GM23338 (cell line): ENCODE measurements around the gene CLSTN2. TPM values are rescaled to one million over a fixed set of nuclear protein-coding genes. Genes with fewer than 3 reads are reported as not detected.

Source experiments
- ATAC-seq: fragments of 200-7000 bp; cut with Tn5 transposase; 3 replicates; pipeline ENCODE4 v1.9.1; 2020
- DNase-seq: peaks from one replicate; pipeline ENCODE4 v3.0.0-alpha.2; 2015; ENCODE audit warnings: low spot score
- H2AFZ ChIP-seq: fragments of 200-600 bp; sonication (generic); 2 replicates; pipeline ENCODE4 v1.8.0; 2016; ENCODE audit warnings: antibody characterized with exemption, mild to moderate bottlenecking, moderate library complexity
- H3F3A ChIP-seq: fragments of 200-600 bp; sonication (generic); replicated peaks from 2 replicates; pipeline ENCODE4 v1.8.0; 2017; ENCODE audit warnings: antibody characterized with exemption, mixed run types, low read depth
- H3K27ac ChIP-seq: fragments of 200-600 bp; sonication (generic); 2 replicates; pipeline ENCODE4 v1.6.1; 2016; ENCODE audit warnings: low read depth
- H3K27me3 ChIP-seq: fragments of 200-600 bp; sonication (generic); 2 replicates; pipeline ENCODE4 v1.8.0; 2016; ENCODE audit warnings: mild to moderate bottlenecking, mixed run types, moderate library complexity; ENCODE audit not compliant: insufficient read depth
- H3K36me3 ChIP-seq: fragments of 200-600 bp; sonication (generic); 2 replicates; pipeline ENCODE4 v1.8.0; 2016; ENCODE audit warnings: mild to moderate bottlenecking; ENCODE audit not compliant: insufficient read depth
- H3K4me1 ChIP-seq: fragments of 200-600 bp; sonication (generic); 2 replicates; pipeline ENCODE4 v1.8.0; 2016; ENCODE audit warnings: mild to moderate bottlenecking, moderate library complexity; ENCODE audit not compliant: insufficient read depth
- H3K4me2 ChIP-seq: fragments of 200-600 bp; sonication (generic); 2 replicates; pipeline ENCODE4 v1.7.1; 2017; ENCODE audit warnings: mixed run types
- H3K4me3 ChIP-seq: fragments of 200-600 bp; sonication (generic); 2 replicates; pipeline ENCODE4 v1.6.1; 2016; ENCODE audit warnings: mixed run types
- H3K79me2 ChIP-seq: fragments of 200-600 bp; sonication (generic); replicated peaks from 2 replicates; pipeline ENCODE4 v1.8.0; 2017; ENCODE audit warnings: mild to moderate bottlenecking; ENCODE audit not compliant: insufficient read depth
- H3K9me2 ChIP-seq: fragments of 200-600 bp; sonication (generic); 2 replicates; pipeline ENCODE4 v1.8.0; 2017; ENCODE audit not compliant: insufficient read depth
- H4K20me1 ChIP-seq: fragments of 200-600 bp; sonication (generic); replicated peaks from 2 replicates; pipeline ENCODE4 v1.8.0; 2017; ENCODE audit warnings: mild to moderate bottlenecking; ENCODE audit not compliant: insufficient read depth
- H3K27ac Mint-ChIP-seq: 2 replicates; pipeline ENCODE4 v1.8.0; 2020; ENCODE audit warnings: inconsistent platforms, mild to moderate bottlenecking, moderate library complexity, mixed read lengths
- H3K27me3 Mint-ChIP-seq: 3 replicates; pipeline ENCODE4 v1.8.0; 2022; ENCODE audit warnings: low read depth, mild to moderate bottlenecking, moderate library complexity, mixed read lengths, inconsistent platforms; ENCODE audit not compliant: insufficient read depth, poor library complexity
- H3K36me3 Mint-ChIP-seq: 3 replicates; pipeline ENCODE4 v1.8.0; 2021; ENCODE audit warnings: low read depth, mild to moderate bottlenecking, inconsistent platforms, moderate library complexity, mixed read lengths
- H3K4me1 Mint-ChIP-seq: 3 replicates; pipeline ENCODE4 v1.8.0; 2020; ENCODE audit warnings: mild to moderate bottlenecking, inconsistent platforms, mixed read lengths
- H3K4me3 Mint-ChIP-seq: 3 replicates; pipeline ENCODE4 v1.8.0; 2021; ENCODE audit warnings: moderate library complexity, mild to moderate bottlenecking, inconsistent platforms, mixed read lengths
- H3K9me3 Mint-ChIP-seq: 3 replicates; pipeline ENCODE4 v1.8.0; 2020; ENCODE audit warnings: moderate library complexity, mild to moderate bottlenecking, inconsistent platforms, mixed read lengths
- CREB1 ChIP-seq: fragments of 250-450 bp; sonication (Bioruptor Pico); IDR thresholded peaks from 2 replicates; pipeline ENCODE4 v1.5.0; 2020; ENCODE audit warnings: low read depth, mild to moderate bottlenecking, moderate library complexity
- CTCF ChIP-seq, 2 experiments: fragments of 200-600 bp in 1 of 2; sonication (generic) in 1 of 2; conservative IDR thresholded peaks; 2 replicates each; pipeline versions ENCODE4 v1.5.1 to v1.6.1; 2016 to 2017; ENCODE audit warnings: antibody characterized with exemption in 2 of 2, low read depth in 2 of 2, mild to moderate bottlenecking in 2 of 2, moderate library complexity in 1 of 2
- ETS1 ChIP-seq: IDR thresholded peaks from 2 replicates; pipeline ENCODE4 v1.6.1; 2016; ENCODE audit warnings: antibody characterized with exemption
- EZH2 ChIP-seq: fragments of 200-600 bp; sonication (generic); IDR thresholded peaks from one replicate; pipeline ENCODE4 v1.8.0; 2017; ENCODE audit warnings: antibody characterized with exemption, mild to moderate bottlenecking, low read depth; ENCODE audit not compliant: unreplicated experiment
- EZH2phosphoT487 ChIP-seq: fragments of 200-600 bp; sonication (generic); IDR thresholded peaks from one replicate; pipeline ENCODE4 v1.8.1; 2018; ENCODE audit warnings: antibody characterized with exemption; ENCODE audit not compliant: unreplicated experiment
- JUNB ChIP-seq: IDR thresholded peaks from one replicate; pipeline ENCODE4 v1.6.1; 2016; ENCODE audit warnings: antibody characterized with exemption; ENCODE audit not compliant: unreplicated experiment
- NANOG ChIP-seq: IDR thresholded peaks from 2 replicates; pipeline ENCODE4 v1.6.1; 2016; ENCODE audit warnings: antibody characterized with exemption, borderline replicate concordance
- REST ChIP-seq: IDR thresholded peaks from one replicate; pipeline ENCODE4 v1.6.1; 2018; ENCODE audit warnings: antibody characterized with exemption; ENCODE audit not compliant: unreplicated experiment
- ZNF114 ChIP-seq: fragments of 250-450 bp; sonication (Bioruptor Pico); IDR thresholded peaks from 2 replicates; pipeline ENCODE4 v1.5.0; 2020; ENCODE audit warnings: mild to moderate bottlenecking, moderate library complexity
- ZNF331 ChIP-seq: fragments of 250-450 bp; sonication (Bioruptor Pico); IDR thresholded peaks from 2 replicates; pipeline ENCODE4 v1.5.0; 2020; ENCODE audit warnings: low read depth, mild to moderate bottlenecking, moderate library complexity
- polyA plus RNA-seq: library from polyadenylated mRNA; unstranded; fragments of >200 nt; fragmentation: Nextera tagmentation; extraction: Ambion mirVana; gene quantifications from 2 replicates; pipeline ENCODE4 v1.2.1, GENCODE V29; 2016
- total RNA-seq: library from RNA; depleted of rRNA; stranded (reverse); fragments of >200 nt; shearing (Covaris generic); gene quantifications from 2 replicates; pipeline ENCODE4 v1.2.3, GENCODE V29; 2014

CLSTN2 gene
- total and polyA plus RNA-seq, 2 experiments from 2014 or later: 0.11 to 0.83 TPM

- H3K4me3 Mint-ChIP-seq: no peak overlapping the region
- H3K4me3 ChIP-seq: no peak overlapping the region
- H3K27ac Mint-ChIP-seq: no peak overlapping the region
- DNase-seq (peak; percentile 5), ATAC-seq (no peak)
- H3K4me1 ChIP-seq: no peaks in the 10 kb centered on the region
- H3K79me2 ChIP-seq: no peaks in the 10 kb centered on the region
- H3F3A ChIP-seq: no peaks in the 10 kb centered on the region
- H3K4me1 Mint-ChIP-seq: no peaks in the 10 kb centered on the region
- no peak overlapping the region for H3K4me2 ChIP-seq
- peak overlapping the region; percentile 52; the same call in 1 of the 2 replicates for H2AFZ ChIP-seq
- no peaks in the 10 kb centered on the region for H4K20me1 ChIP-seq
- no peaks in the 10 kb centered on the region for H3K36me3 ChIP-seq
- TF ChIP-seq EZH2 (no peak), CTCF (conservative IDR thresholded peaks at IDR 0.05; ENCODE audit: low read depth in 2 of 2) (peak in 1 of 2 experiments; percentile 21; a peak in 2 of 4 replicates)
- peaks cover 16% of the 10 kb centered on the region; the same call in 1 of the 2 replicates for H3K9me2 ChIP-seq
- no peaks in the 10 kb centered on the region for H3K36me3 Mint-ChIP-seq
- H3K27me3 ChIP-seq: no peaks in the 10 kb centered on the region
- no peaks in the 10 kb centered on the region for H3K9me3 Mint-ChIP-seq
- H3K27ac ChIP-seq: no peak overlapping the region
- peaks cover 2% of the 10 kb centered on the region for H3K27me3 Mint-ChIP-seq
These were observed 210.5 kb downstream of the CLSTN2 start for GRCh38 chr3:140145528-140145927.

GRCh38 chr3:140146668-140147067, 211.7 kb downstream of the CLSTN2 start:
- H3F3A ChIP-seq: no peaks in the 10 kb centered on the region
- no peaks in the 10 kb centered on the region for H3K27me3 Mint-ChIP-seq
- no peak overlapping the region for H3K27ac Mint-ChIP-seq
- TF ChIP-seq NANOG (no peak), CREB1 (CRISPR knock-in tag) (no peak), REST (no peak), EZH2 (no peak), ZNF331 (CRISPR knock-in tag) (no peak), ETS1 (no peak), EZH2phosphoT487 (no peak), JUNB (no peak), ZNF114 (no peak)

More at GRCh38 chr3:140146668-140147067, 211.7 kb downstream of the CLSTN2 start:
- no peak overlapping the region for H3K4me3 ChIP-seq
- no peaks in the 10 kb centered on the region for H3K27me3 ChIP-seq
- H3K4me1 Mint-ChIP-seq: no peaks in the 10 kb centered on the region
- H4K20me1 ChIP-seq: no peaks in the 10 kb centered on the region
- H3K9me3 Mint-ChIP-seq: no peaks in the 10 kb centered on the region
- no peak overlapping the region for H3K4me2 ChIP-seq
- H3K4me3 Mint-ChIP-seq: no peak overlapping the region
- no peak overlapping the region for H2AFZ ChIP-seq
- no peaks in the 10 kb centered on the region for H3K4me1 ChIP-seq
- H3K27ac ChIP-seq: no peak overlapping the region
- H3K36me3 Mint-ChIP-seq: no peaks in the 10 kb centered on the region
- H3K79me2 ChIP-seq: no peaks in the 10 kb centered on the region
- ATAC-seq: no peak
- no peaks in the 10 kb centered on the region for H3K36me3 ChIP-seq
- DNase-seq: no peak
- 0 out of 2 replicates have a peak, but pooled peaks cover 16% of the 10 kb centered on the region for H3K9me2 ChIP-seq
